ENCODE measurements around the gene DESI1. TPM values are rescaled to one million over a fixed set of nuclear protein-coding genes. Genes with fewer than 3 reads are reported as not detected.

The DESI1 gene
- total RNA-seq, 1 experiment from 2014 or later = 40.8 TPM

DNA sequence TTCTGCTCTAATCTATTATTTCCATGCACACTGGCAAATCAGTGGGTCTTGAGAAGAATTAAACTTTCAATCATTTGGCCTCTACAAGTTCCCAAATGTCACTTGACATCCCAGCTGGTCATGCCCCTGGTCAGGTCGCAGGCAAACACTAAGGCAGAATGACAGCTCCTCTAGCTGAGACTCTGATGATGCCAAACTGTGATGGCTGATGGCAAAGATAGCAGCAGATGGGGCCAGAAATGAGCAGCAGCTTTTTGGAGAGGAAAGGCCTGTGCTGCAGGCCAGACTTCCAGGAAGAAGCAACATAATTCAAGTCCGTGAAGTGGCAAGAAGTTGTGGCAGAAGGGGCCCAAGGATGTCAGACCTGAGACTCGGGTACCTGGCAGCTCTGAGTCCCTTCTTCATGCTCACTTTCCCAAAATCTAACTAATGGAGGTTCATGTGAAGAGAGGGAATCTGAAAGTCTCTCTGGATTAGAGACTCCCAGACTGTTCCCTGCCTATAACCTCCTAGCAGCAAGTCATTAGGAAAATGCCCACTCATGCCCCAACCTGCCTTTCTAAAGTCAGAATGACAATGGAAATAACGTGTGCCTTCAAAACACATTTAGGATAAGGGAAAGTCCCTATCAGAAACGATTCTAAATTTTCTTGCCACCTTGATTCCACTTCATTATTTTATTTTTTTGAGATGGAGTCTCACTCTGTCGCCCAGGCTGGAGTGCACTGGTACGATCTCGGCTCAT is 21.8 kb downstream of the DESI1 start:
- H3K9ac ChIP-seq (ENCODE audit: low read length) = no peak overlapping the region
- H4K20me1 ChIP-seq (ENCODE audit: insufficient read depth) = no peaks in the 10 kb centered on the region
- no peak overlapping the region for H3K4me2 ChIP-seq (ENCODE audit: low read length)
- RAD21 ChIA-PET (ENCODE audit: low non-redundant PET in 1 of 2, low total read pairs in 2 of 2, uncharacterized antibody in 2 of 2, unreplicated experiment in 2 of 2) = no interaction called here
- no peaks in the 10 kb centered on the region for H3K27me3 ChIP-seq (ENCODE audit: insufficient read depth, low read length)
- CTCF ChIA-PET = interaction anchor here (0.8 to 1.7 kb wide), 3 partner anchors 9 to 56 kb away, joined by 4 to 7 read pairs (median 6); partner anchors contain the start of genes PMM1 and POLR3H
- POLR2A ChIA-PET = interaction anchor here (0.8 kb wide), 1 partner anchor 9 kb away, joined by 4 read pairs; the partner anchor contains the start of gene PMM1
- intact Hi-C loops (cut with micrococcal nuclease) = loop anchor here (5.0 kb wide), 1 partner anchor 197 kb away; no protein-coding TSS in a partner anchor
- H3K4me3 ChIP-seq (replicated peaks in 1 of 2; ENCODE audit: low read depth in 1 of 2, low read length in 2 of 2) = no peak overlapping the region
- no peak overlapping the region for H2AFZ ChIP-seq (ENCODE audit: low read depth, low read length, poor library complexity, severe bottlenecking)
- H3K79me2 ChIP-seq (ENCODE audit: insufficient read depth, low read length) = no peaks in the 10 kb centered on the region
- no peaks in the 10 kb centered on the region for H3K9me2 ChIP-seq (ENCODE audit: insufficient read depth)
- ATAC-seq (no peak), DNase-seq (ENCODE audit: low read depth, low spot score) (no peak)
- H3K4me1 ChIP-seq (ENCODE audit: control insufficient read depth in 1 of 2, insufficient read depth in 2 of 2, low read length in 2 of 2) = peaks cover 0 to 11% of the 10 kb centered on the region in 2 experiments; a peak in 2 of 4 replicates
- TF ChIP-seq, protein P1, sequence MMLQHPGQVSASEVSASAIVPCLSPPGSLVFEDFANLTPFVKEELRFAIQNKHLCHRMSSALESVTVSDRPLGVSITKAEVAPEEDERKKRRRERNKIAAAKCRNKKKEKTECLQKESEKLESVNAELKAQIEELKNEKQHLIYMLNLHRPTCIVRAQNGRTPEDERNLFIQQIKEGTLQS (IDR thresholded peaks at IDR 0.05) = no peak
- TF ChIP-seq SP1 (IDR thresholded peaks at IDR 0.05; ENCODE audit: low read depth) = no peak
- TF ChIP-seq CBX3 (IDR thresholded peaks at IDR 0.05; ENCODE audit: low read depth) = no peak
- no peak for TF ChIP-seq CEBPB (IDR thresholded peaks at IDR 0.05; ENCODE audit: low read depth)
- TF ChIP-seq EZH2 (IDR thresholded peaks at IDR 0.05) = no peak
- no peak for TF ChIP-seq ELF1 (IDR thresholded peaks at IDR 0.05; ENCODE audit: borderline replicate concordance, low read depth)
- no peak for TF ChIP-seq POLR2AphosphoS5 (IDR thresholded peaks at IDR 0.05; ENCODE audit: low read depth, low read length)
- TF ChIP-seq RAD21 (IDR thresholded peaks at IDR 0.05; ENCODE audit: low read depth) = no peak
- TF ChIP-seq YY1 (IDR thresholded peaks at IDR 0.05; ENCODE audit: extremely low read depth, insufficient replicate concordance, low read depth, low read length) = no peak
- TF ChIP-seq POLR2A (IDR thresholded peaks at IDR 0.05; ENCODE audit: borderline replicate concordance, extremely low read depth, insufficient read depth, insufficient read length) = no peak
- TF ChIP-seq, protein P2, sequence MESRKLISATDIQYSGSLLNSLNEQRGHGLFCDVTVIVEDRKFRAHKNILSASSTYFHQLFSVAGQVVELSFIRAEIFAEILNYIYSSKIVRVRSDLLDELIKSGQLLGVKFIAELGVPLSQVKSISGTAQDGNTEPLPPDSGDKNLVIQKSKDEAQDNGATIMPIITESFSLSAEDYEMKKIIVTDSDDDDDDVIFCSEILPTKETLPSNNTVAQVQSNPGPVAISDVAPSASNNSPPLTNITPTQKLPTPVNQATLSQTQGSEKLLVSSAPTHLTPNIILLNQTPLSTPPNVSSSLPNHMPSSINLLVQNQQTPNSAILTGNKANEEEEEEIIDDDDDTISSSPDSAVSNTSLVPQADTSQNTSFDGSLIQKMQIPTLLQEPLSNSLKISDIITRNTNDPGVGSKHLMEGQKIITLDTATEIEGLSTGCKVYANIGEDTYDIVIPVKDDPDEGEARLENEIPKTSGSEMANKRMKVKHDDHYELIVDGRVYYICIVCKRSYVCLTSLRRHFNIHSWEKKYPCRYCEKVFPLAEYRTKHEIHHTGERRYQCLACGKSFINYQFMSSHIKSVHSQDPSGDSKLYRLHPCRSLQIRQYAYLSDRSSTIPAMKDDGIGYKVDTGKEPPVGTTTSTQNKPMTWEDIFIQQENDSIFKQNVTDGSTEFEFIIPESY (IDR thresholded peaks at IDR 0.05; ENCODE audit: extremely low read depth, insufficient replicate concordance, low read length) = no peak
- no peak for TF ChIP-seq ZNF274 (IDR thresholded peaks at IDR 0.05; ENCODE audit: low read depth, low read length)
- TF ChIP-seq, protein P3, sequence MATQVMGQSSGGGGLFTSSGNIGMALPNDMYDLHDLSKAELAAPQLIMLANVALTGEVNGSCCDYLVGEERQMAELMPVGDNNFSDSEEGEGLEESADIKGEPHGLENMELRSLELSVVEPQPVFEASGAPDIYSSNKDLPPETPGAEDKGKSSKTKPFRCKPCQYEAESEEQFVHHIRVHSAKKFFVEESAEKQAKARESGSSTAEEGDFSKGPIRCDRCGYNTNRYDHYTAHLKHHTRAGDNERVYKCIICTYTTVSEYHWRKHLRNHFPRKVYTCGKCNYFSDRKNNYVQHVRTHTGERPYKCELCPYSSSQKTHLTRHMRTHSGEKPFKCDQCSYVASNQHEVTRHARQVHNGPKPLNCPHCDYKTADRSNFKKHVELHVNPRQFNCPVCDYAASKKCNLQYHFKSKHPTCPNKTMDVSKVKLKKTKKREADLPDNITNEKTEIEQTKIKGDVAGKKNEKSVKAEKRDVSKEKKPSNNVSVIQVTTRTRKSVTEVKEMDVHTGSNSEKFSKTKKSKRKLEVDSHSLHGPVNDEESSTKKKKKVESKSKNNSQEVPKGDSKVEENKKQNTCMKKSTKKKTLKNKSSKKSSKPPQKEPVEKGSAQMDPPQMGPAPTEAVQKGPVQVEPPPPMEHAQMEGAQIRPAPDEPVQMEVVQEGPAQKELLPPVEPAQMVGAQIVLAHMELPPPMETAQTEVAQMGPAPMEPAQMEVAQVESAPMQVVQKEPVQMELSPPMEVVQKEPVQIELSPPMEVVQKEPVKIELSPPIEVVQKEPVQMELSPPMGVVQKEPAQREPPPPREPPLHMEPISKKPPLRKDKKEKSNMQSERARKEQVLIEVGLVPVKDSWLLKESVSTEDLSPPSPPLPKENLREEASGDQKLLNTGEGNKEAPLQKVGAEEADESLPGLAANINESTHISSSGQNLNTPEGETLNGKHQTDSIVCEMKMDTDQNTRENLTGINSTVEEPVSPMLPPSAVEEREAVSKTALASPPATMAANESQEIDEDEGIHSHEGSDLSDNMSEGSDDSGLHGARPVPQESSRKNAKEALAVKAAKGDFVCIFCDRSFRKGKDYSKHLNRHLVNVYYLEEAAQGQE (IDR thresholded peaks at IDR 0.05; ENCODE audit: low read depth) = no peak
- no TSS peak for BruUV-seq (replicated peaks)
- no peaks in the 10 kb centered on the region for H3K9me3 ChIP-seq (ENCODE audit: control insufficient read depth in 1 of 2, insufficient read depth in 1 of 2, low read depth in 1 of 2, low read length in 2 of 2)
- no peak overlapping the region for H3K27ac ChIP-seq (ENCODE audit: low read depth, low read length)
- peaks cover 4 to 9% of the 10 kb centered on the region in 2 experiments; a peak in 3 of 4 replicates for H3K36me3 ChIP-seq (ENCODE audit: control insufficient read depth in 1 of 2, insufficient read depth in 2 of 2, low read length in 2 of 2)

Measured in HCT116 (cell line).